Tibial nerve (tissue), 4 donors: ENCODE measurements around the gene ACTR3C. TPM values are rescaled to one million over a fixed set of nuclear protein-coding genes. Genes with fewer than 3 reads are reported as not detected.

Source experiments
- DNase-seq, 2 donors: peaks; one replicate each; pipeline ENCODE4 v3.0.0-alpha.2; 2019; ENCODE audit warnings: low spot score in 2 of 2
- H3K27ac ChIP-seq, 4 donors: fragments of 200-600 bp; sonication (generic) in 3 of 4; one replicate each; pipeline ENCODE4 v1.5.1; 2017 to 2019; ENCODE audit warnings: mild to moderate bottlenecking in 1 of 4
- H3K27me3 ChIP-seq, 2 donors: fragments of 200-600 bp; sonication (generic) in 1 of 2; one replicate each; pipeline versions ENCODE4 v1.5.1 to v1.6.0; 2017 to 2019
- H3K36me3 ChIP-seq, 3 donors: fragments of 200-600 bp; sonication (generic); one replicate each; pipeline ENCODE4 v1.5.1; 2018 to 2019
- H3K4me1 ChIP-seq, 4 donors: fragments of 200-600 bp; sonication (generic) in 3 of 4; one replicate each; pipeline ENCODE4 v1.5.1; 2017 to 2019
- H3K4me3 ChIP-seq, 4 donors: fragments of 200-600 bp; sonication (generic) in 3 of 4; one replicate each; pipeline ENCODE4 v1.5.1; 2017 to 2019; ENCODE audit warnings: mild to moderate bottlenecking in 1 of 4, moderate library complexity in 1 of 4
- H3K9me3 ChIP-seq, 4 donors: fragments of 200-600 bp; sonication (generic) in 3 of 4; one replicate each; pipeline ENCODE4 v1.5.1; 2017 to 2019
- EP300 ChIP-seq, 2 donors: sonication (generic); formaldehyde crosslinking; IDR thresholded peaks; one replicate each; pipeline ENCODE4 v1.6.1; 2017; ENCODE audit warnings: antibody characterized with exemption in 2 of 2, mild to moderate bottlenecking in 1 of 2
- POLR2A ChIP-seq, 2 donors: fragments of 450-650 bp; IDR thresholded peaks; one replicate each; pipeline ENCODE4 v1.6.1; 2017; ENCODE audit warnings: antibody characterized with exemption in 2 of 2, mild to moderate bottlenecking in 2 of 2, moderate library complexity in 2 of 2
- WGBS, 2 donors: methylation state at CpG; one replicate each; pipeline ENCODE4 v1.1.5; 2018; 5-methylcytosine and 5-hydroxymethylcytosine counted together
- total RNA-seq, 4 donors: library from RNA; depleted of rRNA; stranded (reverse); fragments of >200 nt; gene quantifications; one replicate each; pipeline ENCODE4 v1.1.0, GENCODE V29; 2016
- TF ChIP-seq, protein P1 (sequence below), 5 experiments: fragments of 200-600 bp in 3 of 5; fragments of 450-650 bp in 2 of 5; sonication (generic) in 3 of 5; IDR thresholded peaks; one replicate each; pipeline ENCODE4 v1.5.1; 2016 to 2019; ENCODE audit warnings: antibody characterized with exemption in 5 of 5, mild to moderate bottlenecking in 3 of 5, moderate library complexity in 2 of 5

ACTR3C gene
- total RNA-seq, 4 donors from 2014 or later = 0.44 to 2.3 (median 0.94) TPM

DNA sequence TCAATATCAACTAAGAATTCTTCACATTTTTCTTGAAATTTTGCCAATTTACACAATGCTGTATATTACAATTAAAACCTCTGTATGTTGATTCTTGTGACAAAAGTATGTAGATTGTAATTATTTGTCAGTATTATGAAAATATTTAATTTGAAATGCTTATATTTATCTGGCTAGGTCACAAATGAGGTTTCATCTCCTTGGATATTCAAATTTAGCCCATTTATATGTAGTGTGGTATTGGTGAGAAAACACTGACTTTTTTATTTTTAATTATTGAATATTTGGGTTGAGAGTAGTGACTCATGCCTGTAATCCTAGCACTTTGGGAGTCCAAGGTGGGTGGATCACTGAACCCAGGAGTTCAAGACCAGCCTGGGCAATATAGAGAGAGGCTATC is 21.0 kb upstream of the ACTR3C start:
- Histone ChIP-seq H3K4me1 (peaks cover 0 to 34% (median 12%) of the 10 kb centered on the region in 4 donors), H3K27me3 (peaks cover 0 to 3% of the 10 kb centered on the region in 2 donors), H3K27ac (no peak overlapping the region), H3K4me3 (no peak overlapping the region), H3K36me3 (no peaks in the 10 kb centered on the region), H3K9me3 (peaks cover 0 to 8% (median 0%) of the 10 kb centered on the region in 4 donors)
- no peak for DNase-seq
- TF ChIP-seq EP300 (IDR thresholded peaks at IDR 0.05) (no peak), POLR2A (IDR thresholded peaks at IDR 0.05) (no peak)
- TF ChIP-seq, protein P1, sequence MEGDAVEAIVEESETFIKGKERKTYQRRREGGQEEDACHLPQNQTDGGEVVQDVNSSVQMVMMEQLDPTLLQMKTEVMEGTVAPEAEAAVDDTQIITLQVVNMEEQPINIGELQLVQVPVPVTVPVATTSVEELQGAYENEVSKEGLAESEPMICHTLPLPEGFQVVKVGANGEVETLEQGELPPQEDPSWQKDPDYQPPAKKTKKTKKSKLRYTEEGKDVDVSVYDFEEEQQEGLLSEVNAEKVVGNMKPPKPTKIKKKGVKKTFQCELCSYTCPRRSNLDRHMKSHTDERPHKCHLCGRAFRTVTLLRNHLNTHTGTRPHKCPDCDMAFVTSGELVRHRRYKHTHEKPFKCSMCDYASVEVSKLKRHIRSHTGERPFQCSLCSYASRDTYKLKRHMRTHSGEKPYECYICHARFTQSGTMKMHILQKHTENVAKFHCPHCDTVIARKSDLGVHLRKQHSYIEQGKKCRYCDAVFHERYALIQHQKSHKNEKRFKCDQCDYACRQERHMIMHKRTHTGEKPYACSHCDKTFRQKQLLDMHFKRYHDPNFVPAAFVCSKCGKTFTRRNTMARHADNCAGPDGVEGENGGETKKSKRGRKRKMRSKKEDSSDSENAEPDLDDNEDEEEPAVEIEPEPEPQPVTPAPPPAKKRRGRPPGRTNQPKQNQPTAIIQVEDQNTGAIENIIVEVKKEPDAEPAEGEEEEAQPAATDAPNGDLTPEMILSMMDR (IDR thresholded peaks at IDR 0.05) = no peak

DNA sequence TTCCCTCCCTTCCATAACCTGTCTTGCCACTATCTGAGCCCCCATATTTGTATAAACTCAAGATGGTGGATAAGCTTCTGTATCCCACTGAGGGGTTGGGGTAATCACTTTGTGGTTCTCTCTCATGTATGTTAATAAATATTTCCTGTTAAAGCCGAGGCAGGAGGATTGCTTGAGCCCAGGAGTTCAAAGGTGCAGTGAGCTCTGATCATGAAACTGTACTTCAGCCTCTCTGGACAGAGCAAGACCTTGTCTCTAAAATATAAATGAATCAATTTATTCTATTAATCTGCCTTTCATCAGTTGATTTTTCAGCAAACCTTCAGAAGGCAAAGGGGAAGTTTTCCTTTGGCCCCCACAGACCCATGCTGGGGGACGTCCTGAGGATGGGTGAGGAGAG is 19.9 kb upstream of the ACTR3C start:
- 90 to 91% methylated on average over 2 of the region's 2 CpGs for WGBS, 2 donors
- peaks cover 0 to 2% (median 0%) of the 10 kb centered on the region in 3 donors for H3K36me3 ChIP-seq
- H3K4me1 ChIP-seq = peaks cover 0 to 45% (median 13%) of the 10 kb centered on the region in 4 donors
- H3K27ac ChIP-seq = peak overlapping the region in 1 of 4 donors; percentile 91
- H3K9me3 ChIP-seq = peaks cover 0 to 8% (median 0%) of the 10 kb centered on the region in 4 donors
- TF ChIP-seq POLR2A (IDR thresholded peaks at IDR 0.05) (no peak), EP300 (IDR thresholded peaks at IDR 0.05) (no peak)
- TF ChIP-seq, protein P1 (IDR thresholded peaks at IDR 0.05) = no peak
- no peak for DNase-seq
- H3K27me3 ChIP-seq = peaks cover 0 to 3% of the 10 kb centered on the region in 2 donors
- H3K4me3 ChIP-seq = no peak overlapping the region

DNA sequence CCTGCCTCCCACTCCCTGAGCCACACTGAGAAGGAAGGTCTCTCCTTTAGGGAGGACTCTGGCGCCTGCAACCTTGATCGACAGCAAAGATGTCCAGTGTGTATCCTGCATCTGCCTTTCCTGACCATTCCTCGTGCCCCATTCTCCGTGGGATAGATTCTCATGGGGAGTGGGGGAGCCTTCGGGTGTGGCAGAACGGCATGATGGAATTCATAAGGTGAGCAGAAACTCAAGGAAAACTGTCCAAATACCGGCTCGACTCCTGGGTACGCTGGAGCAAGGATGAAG is 18.7 kb upstream of the ACTR3C start:
- peak overlapping the region in 3 of 4 donors; percentile 51 to 65 (median 64) for H3K4me3 ChIP-seq
- H3K9me3 ChIP-seq = peaks cover 0 to 8% (median 0%) of the 10 kb centered on the region in 4 donors
- no peak for TF ChIP-seq POLR2A (IDR thresholded peaks at IDR 0.05)
- TF ChIP-seq, protein P1 (IDR thresholded peaks at IDR 0.05) = no peak
- no peak for TF ChIP-seq EP300 (IDR thresholded peaks at IDR 0.05)
- peaks cover 0 to 56% (median 13%) of the 10 kb centered on the region in 4 donors for H3K4me1 ChIP-seq
- peaks cover 0 to 3% of the 10 kb centered on the region in 2 donors for H3K27me3 ChIP-seq
- peaks cover 0 to 13% (median 0%) of the 10 kb centered on the region in 3 donors for H3K36me3 ChIP-seq
- 81 to 84% methylated on average over 7 to 9 of the region's 9 CpGs for WGBS, 2 donors
- DNase-seq = no peak
- peak overlapping the region; percentile 77 to 91 (median 84) for H3K27ac ChIP-seq

DNA sequence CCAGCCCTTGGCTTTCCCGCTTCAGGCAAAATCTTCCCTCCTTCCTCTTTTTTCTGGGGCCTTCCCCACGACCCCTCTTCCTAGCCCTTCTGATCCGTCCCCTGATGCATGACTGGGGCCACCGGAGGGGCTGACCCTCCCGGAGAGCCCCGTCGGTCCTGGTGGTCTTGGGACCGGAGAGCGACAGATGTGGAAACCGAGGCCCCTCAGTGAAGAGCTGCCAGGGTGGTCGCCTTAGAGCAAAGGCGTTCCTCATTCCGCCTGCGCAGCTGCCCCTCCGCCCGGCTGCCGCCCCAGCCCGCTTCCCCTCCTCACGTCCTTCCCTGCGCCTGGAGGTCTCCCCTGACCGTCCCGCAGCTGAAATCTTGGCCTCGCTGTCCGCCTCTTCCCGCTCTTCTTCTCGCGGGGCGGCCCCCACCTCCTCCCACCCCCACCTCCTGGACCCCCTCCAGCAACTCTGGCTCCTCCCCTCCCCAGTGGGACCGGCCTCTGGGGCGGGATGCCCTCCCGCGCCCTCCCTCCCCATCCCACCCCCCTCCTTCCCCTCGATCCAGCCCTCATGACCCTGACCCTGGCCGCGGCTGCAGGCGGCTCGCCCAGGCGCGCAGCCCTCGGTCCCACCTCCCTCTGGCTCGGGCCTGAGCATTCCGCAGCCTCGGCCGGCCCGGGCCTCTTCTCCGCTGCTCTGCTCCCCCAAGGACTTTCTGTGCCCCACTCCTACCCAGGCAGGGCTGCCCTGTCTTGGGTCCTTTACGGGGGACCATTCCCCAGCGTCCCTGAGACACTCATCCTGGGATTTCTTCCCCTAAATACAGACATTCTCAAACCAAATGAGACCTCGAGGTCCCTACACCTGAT is 18.1 kb upstream of the ACTR3C start, which contains the start of gene RARRES2:
TSS of gene RARRES2 (minus strand) at position 367 of the 858 bp plus-strand sequence. CDS start 1,020 bp downstream, outside the sequence.
- Histone ChIP-seq H3K9me3 (peaks cover 0 to 8% (median 0%) of the 10 kb centered on the region in 4 donors), H3K4me3 (peak within 1 kb of the TSS; percentile 51 to 65 (median 58)), H3K27me3 (peaks cover 0 to 3% of the 10 kb centered on the region in 2 donors), H3K27ac (peak within 1 kb of the TSS; percentile 80 to 91 (median 84)), H3K4me1 (peaks cover 0 to 60% (median 13%) of the 10 kb centered on the region in 4 donors), H3K36me3 (peaks cover 0 to 19% (median 0%) of the 10 kb centered on the region in 3 donors)
- WGBS, 2 donors = 3 to 15% methylated on average over 44 to 49 of the region's 49 CpGs
- no peak for DNase-seq
- no peak for TF ChIP-seq POLR2A (IDR thresholded peaks at IDR 0.05)
- TF ChIP-seq, protein P1 (IDR thresholded peaks at IDR 0.05) = no peak
- TF ChIP-seq EP300 (IDR thresholded peaks at IDR 0.05) = peak in 1 of 2 donors; percentile 26

DNA sequence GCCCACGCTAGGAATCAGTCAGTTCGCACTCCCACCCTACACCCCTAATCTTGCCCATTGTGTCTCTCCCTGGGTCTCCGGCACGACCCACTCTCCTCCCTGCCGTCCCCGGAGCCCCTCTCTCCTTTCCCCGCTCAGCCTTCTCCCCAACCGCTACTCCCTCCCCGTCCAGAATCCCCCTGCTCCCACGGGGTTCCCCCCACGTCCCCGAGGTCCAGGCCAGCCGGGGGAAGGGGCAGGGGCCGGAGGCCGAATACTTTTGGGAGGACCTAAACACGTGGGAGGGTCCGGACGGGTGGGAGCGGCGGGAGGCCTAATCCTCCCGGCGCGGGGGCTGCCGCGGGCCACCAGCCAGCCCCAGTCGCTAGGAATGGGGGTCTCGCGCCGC is 17.5 kb upstream of the ACTR3C start:
- peak overlapping the region; percentile 80 to 91 (median 84) for H3K27ac ChIP-seq
- peak overlapping the region; percentile 51 to 65 (median 58) for H3K4me3 ChIP-seq
- peaks cover 0 to 3% of the 10 kb centered on the region in 2 donors for H3K27me3 ChIP-seq
- H3K9me3 ChIP-seq = peaks cover 0 to 8% (median 0%) of the 10 kb centered on the region in 4 donors
- WGBS, 2 donors = 1 to 2% methylated on average over 29 of the region's 29 CpGs
- peaks cover 0 to 19% (median 0%) of the 10 kb centered on the region in 3 donors for H3K36me3 ChIP-seq
- peaks cover 0 to 64% (median 16%) of the 10 kb centered on the region in 4 donors for H3K4me1 ChIP-seq
- no peak for DNase-seq
- TF ChIP-seq, protein P1 (IDR thresholded peaks at IDR 0.05) = no peak
- TF ChIP-seq EP300 (IDR thresholded peaks at IDR 0.05) (no peak), POLR2A (IDR thresholded peaks at IDR 0.05) (no peak)
